GM18858 (cell line): ENCODE measurements around the gene PHC2.

Experiments
- ATAC-seq: cut with Tn5 transposase; IDR thresholded peaks from one replicate; pipeline ENCODE4 v1.9.1; 2021; ENCODE audit not compliant: unreplicated experiment

Gene PHC2

DNA sequence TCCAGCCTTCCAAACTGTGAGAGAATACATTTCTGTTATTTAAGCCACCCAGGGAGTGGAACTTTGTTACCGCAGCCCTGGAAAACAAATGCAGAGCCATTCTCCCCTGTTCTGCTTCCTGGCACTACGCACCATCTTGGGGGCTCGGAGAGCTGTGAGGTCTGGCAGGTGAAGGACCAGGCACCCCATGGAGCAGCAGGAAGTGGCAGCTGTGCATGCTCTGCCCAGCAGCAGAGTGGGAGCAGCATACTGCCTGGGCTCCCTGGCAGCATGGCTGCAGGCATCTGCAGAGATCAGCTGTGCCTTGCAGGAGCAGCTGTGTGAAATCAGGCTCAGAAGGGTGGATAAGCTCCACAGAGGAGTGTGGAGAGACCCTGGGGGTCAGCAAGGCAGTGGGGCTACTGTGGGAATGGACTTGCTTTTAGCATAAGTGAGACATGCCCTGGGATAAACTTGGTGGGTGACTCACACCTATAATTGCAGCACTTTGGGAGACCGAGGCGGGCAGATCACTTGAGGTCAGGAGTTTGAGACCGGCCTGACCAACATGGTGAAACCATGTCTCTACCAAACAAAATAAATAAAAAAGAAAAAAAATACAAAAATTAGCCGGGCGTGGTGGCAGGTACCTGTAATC is 23.9 kb upstream of the PHC2 start:
- no peak for ATAC-seq

DNA sequence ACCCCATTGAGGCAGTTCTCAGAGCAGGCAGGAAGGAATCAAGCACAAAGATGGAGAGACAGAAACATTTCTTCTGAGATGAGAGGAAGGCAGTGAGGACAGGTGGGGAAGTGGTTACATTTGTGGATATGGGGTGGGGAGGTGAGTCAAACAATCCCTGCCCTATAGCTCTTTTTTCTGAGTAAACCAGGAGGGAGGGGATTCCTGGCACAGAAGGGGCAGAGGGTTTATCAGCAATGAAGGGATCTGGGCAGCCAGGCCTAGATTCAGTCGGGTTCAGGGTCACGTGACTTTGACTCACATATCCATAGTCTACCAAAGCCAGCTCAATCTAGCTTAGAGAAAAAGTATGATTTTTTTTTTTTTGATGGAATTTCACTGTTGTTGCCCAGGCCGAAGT is 15.7 kb upstream of the PHC2 start:
- no peak for ATAC-seq

DNA sequence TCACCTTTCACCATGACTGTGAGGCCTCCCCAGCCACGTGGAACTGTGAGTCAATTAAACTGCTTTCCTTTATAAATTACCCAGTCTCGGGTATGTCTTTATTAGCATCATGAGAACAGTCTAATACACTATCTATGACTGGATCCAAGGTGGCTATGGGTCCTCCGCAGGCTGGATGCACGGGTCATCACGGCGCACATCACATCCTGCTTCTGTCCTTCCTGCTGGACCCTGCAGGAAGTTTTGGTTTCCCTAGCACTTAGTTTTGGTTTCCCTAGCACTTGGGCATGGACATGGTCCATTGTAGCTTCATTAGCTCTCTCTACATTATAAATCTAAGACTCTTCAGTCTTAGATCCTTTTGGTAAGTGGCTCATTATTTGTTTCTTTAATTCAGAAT is 14.2 kb upstream of the PHC2 start:
- ATAC-seq = no peak

DNA sequence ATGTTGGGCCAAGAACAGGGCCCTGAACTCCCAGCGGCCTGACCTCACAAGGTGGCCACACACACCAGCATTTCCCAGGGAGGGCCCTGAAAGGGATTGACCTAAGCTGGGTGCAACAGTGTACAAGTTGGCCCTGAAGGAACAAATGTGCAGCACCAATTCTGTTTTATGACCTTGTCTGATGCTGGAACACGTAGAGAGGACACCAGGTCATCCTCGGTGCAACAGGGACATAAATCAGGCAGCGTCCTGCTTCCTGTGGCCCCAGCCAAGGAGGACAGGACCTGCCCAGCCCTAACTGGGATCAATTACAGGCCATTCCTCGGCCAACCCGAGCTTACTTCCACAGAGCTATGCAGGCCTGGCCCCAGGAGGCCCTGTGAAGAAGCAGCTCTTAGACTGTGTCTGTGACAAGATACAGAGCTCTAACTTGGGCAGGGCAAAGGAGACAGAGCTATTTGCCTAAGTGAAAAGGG is 12.8 kb upstream of the PHC2 start:
- ATAC-seq = no peak

DNA sequence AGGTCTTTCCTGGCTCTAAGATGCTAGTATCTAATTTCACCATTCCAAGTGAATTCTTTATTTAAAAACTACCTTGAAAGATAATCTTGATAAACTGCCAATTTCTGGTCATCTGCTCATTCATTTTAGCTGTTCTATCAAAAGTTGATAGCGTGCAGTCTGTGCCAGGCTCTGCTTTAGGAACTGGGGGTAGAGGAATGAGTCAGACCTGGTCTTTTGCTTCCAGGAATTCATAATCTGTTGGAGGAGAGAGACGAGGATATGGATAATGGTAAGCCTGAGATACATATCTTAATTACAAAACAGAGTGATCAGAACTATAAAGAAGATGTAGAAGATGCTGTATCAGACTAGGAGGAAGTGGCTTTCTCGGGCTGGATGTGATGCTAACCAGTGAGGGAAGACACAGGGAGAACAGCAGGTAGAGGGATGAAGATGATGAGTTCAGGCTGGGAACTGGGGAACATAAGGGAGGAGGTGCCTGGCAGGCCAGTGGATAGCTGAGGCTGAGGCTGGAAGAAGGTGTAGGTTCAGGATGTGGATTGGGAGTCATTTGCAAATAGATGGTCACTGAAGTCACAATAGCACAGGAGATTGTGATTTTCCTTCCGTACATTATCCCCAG is 12.3 kb upstream of the PHC2 start:
- no peak for ATAC-seq

DNA sequence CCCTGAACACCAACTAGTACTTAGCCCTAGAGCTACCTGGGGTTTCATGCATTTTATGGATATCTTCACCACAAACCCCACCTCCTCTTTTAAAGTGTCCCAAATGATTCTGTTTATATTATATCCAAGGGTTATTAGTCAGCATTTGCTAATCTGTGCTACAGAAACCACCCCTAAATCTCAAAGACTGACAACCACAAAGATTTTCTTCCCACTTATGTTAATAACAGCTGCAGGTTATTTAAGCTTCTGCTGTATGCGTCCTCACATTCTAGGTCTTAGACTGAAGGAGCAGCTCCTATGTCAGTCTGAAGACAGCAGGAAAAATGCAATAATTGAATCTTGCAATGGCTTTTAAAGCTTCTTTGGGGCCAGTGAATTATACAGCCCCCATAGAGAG is 11.2 kb upstream of the PHC2 start:
- no peak for ATAC-seq

DNA sequence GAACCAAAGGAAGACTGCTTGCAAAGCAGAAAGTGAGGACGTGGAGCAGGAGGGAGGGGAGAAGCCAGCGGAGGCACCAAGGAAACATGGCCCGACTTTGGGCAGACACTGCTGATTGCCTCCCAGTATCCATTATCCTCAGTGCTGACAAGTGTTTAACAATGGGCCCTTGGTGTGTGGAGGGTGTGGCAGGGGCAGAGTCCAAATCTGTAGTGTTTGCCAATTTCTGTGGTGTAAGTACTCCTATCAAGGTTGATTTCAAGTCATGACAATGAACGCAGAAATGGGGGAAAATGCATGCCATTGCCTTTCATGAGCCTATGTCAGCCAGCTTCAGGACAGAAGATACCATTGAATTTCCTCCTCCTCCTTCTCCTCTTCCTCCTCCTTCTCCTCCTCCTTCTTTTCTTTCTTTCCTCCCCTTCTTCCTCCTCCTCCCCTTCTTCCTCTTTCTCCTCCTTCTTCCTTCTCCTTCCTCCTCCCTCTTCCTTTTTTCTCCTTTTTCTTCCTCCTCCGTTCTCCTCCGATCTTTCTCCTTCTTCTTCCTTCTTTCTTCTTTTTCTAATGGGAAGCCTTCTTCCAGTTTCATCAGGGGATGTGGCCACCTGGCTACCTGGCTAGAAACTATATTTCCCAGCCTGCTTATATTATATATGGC is 10.3 kb upstream of the PHC2 start:
- no peak for ATAC-seq

DNA sequence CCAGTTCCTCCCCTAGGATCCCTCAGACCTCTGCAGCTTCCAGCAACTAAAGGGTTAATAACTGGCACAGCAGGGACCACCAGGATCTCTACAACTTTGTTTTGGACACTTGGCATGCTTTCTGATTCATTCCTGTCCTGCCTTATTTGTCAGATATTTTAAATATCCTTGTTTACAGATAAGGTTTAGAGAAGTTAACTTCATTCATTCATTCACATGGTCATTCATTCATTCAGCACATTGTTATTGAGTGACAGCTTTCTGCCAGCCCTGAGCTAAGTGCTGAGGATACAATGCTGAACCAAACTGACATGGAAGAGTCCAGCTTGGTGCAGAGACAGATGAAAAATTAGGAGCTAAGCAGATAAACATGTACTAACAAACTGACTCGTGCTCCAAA is 8.8 kb upstream of the PHC2 start:
- ATAC-seq = no peak

DNA sequence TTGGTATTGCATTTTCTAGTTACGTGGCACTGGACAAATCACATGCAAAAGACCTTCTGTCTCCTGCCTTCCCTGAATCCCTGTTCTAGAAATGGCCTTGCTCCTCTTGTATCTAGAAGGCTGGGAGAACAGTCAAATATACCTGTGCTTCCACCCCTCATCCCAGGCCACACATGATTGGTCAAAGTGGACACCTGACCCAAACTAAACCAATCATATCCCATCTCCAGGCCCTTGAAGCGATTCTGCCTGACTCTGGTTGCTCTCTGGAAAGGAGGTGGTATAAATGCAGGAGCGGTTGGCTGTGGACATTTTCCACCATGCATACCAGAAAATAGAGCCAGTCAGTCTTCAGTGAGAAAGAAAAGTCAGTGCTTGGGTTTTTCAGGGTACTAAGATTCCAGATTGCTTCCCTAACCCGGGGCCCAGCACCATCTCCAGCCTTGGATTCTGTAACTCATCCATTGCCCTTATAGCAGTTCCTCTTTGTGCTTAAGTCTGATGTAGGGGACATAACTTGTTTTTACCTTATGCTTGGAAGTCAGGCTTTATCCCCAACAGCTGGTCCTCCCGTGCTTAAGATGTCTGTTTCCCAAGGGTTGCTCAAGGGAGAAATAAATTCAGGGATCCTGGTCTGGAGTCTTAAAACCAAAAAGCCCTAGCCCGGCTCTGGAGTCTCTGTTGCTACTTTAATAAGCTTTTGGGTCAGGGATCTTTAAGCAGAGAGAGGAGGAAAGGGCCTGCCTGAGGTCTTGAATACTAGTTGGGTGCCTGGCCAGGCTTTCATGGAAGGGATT is 7.7 kb upstream of the PHC2 start:
- ATAC-seq = no peak

DNA sequence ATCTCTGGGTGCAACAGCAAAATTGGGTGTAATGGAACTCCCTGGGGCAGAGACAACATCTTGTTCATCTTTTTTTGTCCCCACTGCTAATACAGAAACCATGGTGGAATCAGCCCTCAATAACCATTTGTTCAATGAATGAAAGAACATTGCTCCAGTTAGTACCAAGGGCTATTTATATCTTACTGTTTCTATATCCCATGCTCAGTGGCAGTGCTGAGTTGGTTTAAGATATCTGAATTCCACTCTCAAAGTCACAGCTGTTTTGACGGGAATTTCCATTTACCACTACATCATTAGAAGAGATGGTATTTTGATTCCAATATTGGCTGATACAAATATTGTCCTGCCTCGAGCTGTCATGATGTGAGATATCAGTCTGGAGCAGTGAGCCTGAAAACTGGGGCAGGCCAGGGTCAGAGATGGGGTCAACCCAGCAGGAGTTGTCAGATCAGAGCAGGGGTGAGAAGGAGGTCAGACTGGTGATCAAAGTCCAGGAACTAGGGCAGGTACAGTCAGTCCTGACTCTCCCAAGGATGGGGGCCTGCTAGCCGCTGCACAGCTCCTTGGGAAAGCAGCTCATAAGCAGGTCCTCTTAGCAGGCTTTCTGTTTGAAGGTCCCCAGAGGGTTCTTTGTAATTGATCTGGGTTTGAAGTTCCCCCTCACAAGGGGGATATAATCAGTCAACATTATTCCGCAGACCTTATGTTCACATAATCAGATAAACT is 5.8 kb upstream of the PHC2 start:
- ATAC-seq = no peak

DNA sequence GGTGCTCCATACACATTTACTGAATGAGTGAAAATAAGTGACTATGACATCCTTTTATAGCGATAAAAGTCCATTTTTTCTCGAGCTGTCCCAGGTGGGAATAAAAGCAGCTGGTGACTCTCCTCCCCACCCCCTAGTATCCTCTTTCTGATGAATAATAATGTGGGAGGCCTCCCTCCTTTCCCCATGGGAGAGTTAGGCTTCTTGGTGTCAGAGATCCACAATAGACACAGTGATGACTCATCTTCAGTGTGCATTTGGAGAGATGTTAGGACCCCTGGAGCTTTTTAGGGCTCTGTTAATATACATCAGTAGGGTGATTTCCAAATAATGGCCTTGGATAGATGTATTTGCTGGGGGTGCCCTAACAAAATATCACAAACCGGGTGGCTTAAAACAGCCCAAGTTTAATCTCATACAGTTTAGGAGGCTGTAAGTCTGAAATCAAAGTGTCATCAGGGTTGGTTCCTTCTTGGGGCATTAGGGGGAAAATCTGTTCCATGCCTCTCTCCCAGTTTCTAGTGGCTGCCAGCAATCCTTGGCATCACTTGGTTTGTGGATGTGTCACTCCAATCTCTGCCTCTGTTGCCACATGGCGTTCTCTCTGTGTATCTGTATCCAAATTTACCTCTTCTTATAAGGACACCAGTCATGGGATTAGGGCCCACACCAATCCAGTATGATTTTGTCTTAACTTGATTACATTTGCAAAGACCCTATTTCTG is 4.4 kb upstream of the PHC2 start:
- ATAC-seq = no peak

DNA sequence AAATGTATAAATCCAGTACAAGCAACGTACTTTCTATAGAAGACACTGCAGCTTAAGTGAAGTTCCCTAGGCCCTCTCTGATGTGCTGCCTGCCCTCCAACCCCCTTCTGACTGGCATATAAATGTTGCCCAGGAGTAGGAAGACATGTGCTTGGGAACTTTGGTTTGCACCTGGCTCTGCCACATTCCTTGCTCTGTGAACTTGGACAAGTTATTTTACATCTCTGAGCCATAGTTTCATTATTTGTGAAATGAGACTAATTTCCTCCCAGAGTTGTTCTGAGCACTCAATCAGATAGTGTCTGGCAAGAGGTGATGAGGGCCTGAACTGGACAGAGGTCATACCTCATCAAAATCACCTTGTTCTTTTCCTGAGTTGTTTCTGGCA is 3.5 kb upstream of the PHC2 start:
- no peak for ATAC-seq

DNA sequence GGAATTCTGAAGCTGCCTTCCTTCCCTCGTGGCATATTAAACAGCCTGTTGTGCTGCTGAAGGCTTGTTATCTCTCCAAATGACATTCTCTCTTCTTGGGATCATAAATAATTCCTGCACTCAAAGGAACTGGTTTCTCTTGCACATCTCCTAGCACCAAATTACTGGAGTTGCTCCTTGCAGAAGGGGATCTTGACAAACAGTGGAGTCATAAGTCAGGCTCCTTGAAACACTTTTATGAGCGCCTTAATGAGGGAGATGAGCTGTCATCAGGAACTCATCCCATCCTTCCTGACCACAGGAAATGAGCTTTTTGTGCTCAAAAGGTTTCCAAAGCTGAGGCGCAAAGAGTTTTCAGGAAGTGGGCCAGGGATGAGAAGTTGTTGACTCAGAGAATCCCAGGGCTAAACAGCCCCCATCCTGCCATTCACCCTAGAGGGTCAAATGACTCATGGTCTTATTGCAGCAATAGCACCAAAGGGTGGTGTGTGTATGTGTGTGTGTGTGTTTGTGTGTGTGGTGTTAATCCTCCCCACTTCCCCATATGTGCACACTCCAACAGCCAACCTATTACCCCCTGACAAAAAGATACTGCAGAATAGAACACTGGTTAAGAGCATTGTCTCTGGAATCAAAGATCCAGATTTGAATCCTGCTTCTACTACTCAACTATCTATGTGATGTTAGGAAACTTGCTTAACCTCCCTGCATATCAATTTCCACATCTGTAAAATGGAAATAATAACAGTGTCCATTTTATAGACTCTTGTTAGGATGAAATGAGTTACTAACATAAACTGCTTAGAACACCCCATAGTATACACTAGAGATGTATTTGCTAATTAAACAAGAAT is 2.8 kb upstream of the PHC2 start:
- no peak for ATAC-seq

DNA sequence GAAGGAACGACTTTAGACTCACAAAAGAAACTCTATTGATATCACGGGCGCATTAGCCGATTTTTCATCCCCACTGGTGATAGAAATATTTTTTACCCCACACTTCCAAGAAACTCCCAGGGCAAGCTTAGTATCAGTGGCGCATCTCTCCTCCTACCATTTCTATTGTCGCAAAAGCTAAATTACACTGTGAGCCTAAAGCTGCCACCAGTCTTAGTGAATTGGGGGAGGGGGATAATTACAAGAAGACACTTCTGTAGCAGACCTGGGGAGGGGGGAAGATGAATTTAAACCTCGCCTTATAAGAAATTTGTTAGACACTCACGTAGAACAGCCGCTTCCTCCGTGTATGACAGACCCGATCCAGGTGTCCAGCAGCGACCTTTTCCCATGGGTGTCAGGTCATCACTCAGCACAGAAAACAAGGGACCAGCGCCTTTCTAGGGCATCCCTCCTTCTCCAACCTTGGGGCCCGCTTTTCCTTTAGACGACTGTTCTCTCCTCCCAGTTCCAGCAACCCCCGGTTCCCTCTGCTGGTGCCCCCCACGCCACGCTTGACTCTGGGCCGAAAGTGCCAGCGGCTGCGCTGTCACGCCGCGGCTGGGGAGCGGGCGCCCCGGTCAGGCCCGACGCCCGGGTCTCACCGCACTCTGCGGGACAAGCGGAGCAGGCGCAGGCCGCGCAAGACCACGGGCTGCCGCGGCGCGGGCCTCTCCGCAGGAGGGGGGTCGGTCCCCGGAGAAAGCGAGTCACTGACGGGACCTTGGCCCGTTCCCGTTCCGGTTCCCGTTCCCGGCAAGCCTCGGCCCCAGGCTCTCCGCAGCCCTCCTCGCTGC is 821 bp downstream of the PHC2 start:
- no peak for ATAC-seq

DNA sequence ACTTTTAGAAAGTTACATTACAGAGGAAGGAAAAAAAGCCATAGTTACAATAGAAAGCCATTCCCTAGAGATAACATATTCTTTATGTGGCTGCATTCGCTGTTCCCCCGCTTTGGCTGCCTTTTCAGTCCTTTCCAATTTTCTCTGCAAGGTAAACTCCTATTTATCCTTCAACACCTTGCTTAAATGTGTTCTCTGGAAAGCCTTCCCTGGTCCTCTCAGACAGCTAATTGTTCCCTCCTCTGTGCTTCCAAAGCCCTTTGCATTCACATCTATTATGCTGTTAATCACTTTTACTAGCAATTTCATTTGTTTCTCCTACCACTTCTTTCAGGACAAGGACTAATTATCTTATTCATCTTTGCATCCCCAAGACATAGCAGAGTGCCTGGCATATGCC is 1.6 kb downstream of the PHC2 start:
- no peak for ATAC-seq

DNA sequence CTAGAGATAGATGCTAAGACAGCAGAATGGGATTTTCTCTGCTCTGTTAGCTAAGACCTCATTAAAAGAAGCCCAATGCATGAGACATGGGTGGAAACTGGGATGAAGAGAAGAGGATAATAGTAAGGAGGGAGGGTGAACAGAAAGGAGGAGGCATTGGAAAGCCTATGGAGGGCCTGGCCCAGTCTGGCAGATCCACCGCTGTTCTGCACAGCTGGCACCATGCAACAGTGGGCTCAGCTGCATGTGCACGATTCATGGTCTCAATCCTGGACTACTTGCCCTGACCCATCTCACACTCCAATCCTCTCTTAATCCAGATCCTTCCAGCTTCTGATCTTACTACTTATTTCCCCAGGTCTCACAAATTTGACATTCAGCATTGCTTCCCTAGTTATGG is 2.2 kb downstream of the PHC2 start:
- no peak for ATAC-seq

DNA sequence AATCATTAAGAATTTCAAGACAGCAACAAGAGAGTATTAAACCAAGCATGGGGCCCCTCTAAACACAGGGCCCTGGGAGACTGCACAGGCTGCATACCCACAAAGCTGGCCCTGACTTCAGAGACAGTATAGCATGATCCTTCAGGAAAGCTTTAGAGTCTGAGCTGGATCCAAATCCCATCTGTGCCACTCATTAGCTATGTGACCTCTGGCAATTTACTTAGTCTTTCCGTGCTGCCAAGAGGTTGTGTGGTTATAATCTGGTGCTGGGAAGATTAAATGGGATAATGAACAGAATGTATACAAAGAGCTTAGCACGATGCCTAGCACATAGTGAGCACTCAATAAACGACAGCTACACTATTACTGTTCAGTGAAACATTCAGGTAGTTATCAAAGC is 4.0 kb downstream of the PHC2 start:
- ATAC-seq = no peak

DNA sequence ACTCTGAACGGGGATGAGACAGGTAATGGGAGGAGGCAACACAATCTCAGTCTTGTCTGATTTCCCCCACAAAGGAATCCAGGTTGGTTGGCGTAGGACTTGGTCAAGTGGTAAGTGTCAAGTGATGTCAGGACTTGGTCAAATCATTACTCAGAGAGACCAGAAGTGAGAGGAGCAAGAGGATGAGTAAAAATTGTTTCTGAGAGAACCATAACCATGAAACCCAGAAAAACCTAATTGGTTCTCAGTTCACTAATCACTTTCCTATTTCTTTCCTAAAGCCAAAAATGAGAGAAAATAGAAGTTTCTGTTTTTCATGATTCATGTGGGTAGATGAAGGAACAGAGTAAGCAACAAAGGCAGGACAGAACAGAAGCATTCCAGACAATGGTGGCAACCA is 5.0 kb downstream of the PHC2 start:
- no peak for ATAC-seq

DNA sequence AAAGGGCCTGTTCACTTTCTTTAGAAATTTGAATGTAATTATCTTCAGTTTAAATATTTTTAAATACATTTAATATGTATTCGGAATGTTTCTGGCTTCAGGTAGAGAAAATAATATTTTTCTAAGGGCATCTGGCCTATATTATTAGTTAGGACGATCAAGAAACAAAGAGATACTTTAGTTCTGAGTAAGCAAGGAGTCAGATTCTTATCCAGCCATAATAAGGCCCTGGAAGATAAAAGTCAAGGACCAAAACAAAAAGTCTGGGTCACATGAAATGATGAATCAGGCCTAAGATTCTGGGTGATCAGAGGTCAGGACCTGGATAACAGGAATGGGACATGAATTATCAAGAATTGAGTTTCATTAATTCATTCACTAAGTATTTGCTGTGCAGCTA is 6.3 kb downstream of the PHC2 start:
- ATAC-seq = no peak
